HG03378 (cell line): ENCODE data around the gene OR5L1.

Experiments
- ATAC-seq: cut with Tn5 transposase; IDR thresholded peaks from one replicate; pipeline ENCODE4 v1.9.1; 2021; ENCODE audit warnings: mild to moderate bottlenecking, moderate library complexity; ENCODE audit not compliant: unreplicated experiment

Gene OR5L1

GRCh38 chr11:55811067-55811466 is at the start of gene OR5L1:
Gene OR5L1, plus strand, starts transcription at chr11:55811367. Its CDS starts 100 bp downstream, at chr11:55811467.
- no peak for ATAC-seq

GRCh38 chr11:55773138-55773537 is 38.0 kb upstream of the OR5L1 start, which contains the start of gene OR5D13:
Gene OR5D13, plus strand, starts transcription at chr11:55773438. Its CDS starts 0 bp downstream, at chr11:55773438.
- ATAC-seq: no peak

- no peak for ATAC-seq
Observed at GRCh38 chr11:55791606-55792005, 19.6 kb upstream of the OR5L1 start.

GRCh38 chr11:55793321-55793720 is 17.8 kb upstream of the OR5L1 start:
- ATAC-seq: no peak

- ATAC-seq: no peak
Observed at GRCh38 chr11:55795256-55795655, 15.9 kb upstream of the OR5L1 start, which contains the start of gene OR5D14. Gene OR5D14, plus strand, starts transcription at chr11:55795556. Its CDS starts 0 bp downstream, at chr11:55795556.

- no peak for ATAC-seq
Observed at GRCh38 chr11:55806248-55806647, 4.9 kb upstream of the OR5L1 start.

GRCh38 chr11:55819330-55819729 is 8.2 kb downstream of the OR5L1 start, which contains the start of gene OR5D18:
Gene OR5D18, plus strand, starts transcription at chr11:55819630. Its CDS starts 0 bp downstream, at chr11:55819630.
- ATAC-seq: no peak

- ATAC-seq: no peak
Observed at GRCh38 chr11:55826919-55827318, 15.8 kb downstream of the OR5L1 start, which contains the start of gene OR5L2. Gene OR5L2, plus strand, starts transcription at chr11:55827219. Its CDS starts 0 bp downstream, at chr11:55827219.

GRCh38 chr11:55838452-55838851 is 27.3 kb downstream of the OR5L1 start, which contains the start of gene OR5D16:
Gene OR5D16, plus strand, starts transcription at chr11:55838752. Its CDS starts 0 bp downstream, at chr11:55838752.
- no peak for ATAC-seq

GRCh38 chr11:55847453-55847852 is 36.3 kb downstream of the OR5L1 start:
- ATAC-seq: no peak

- ATAC-seq: no peak
Observed at GRCh38 chr11:55849037-55849436, 37.9 kb downstream of the OR5L1 start.

- ATAC-seq: no peak
Observed at GRCh38 chr11:55852141-55852540, 41.0 kb downstream of the OR5L1 start.

- no peak for ATAC-seq
Observed at GRCh38 chr11:55854704-55855103, 43.5 kb downstream of the OR5L1 start.
